Measurements from ENCODE around the gene KRTAP1-3.

DNA sequence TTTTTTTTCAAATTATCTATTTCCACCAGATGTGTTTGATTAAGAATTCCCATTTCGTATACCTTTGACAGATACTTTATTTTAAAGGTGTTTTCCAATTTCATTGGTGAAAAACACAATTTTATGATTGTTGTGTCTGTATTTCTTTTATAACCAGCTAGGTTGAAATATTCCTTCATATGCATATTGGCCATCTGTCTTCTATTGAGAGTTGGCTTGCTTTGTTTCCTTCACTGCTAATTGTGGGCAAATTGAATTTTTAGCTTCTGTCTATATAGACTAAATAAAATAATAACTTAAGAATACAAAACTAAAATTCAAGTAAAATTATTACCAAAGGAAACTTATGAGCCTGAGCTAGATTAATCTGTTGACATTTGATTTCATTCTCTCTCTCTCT is 39.6 kb downstream of the KRTAP1-3 start:
- TF ChIP-seq ZNF610 (tag by site-specific recombination; IDR thresholded peaks at IDR 0.05; ENCODE audit: borderline replicate concordance) (no peak), ZIC2 (tag by site-specific recombination; IDR thresholded peaks at IDR 0.05) (no peak), ZFP37 (tag by site-specific recombination; IDR thresholded peaks at IDR 0.05) (no peak), ZNF311 (tag by site-specific recombination; IDR thresholded peaks at IDR 0.05; ENCODE audit: borderline replicate concordance) (no peak)
- TF ChIP-seq, protein P1, sequence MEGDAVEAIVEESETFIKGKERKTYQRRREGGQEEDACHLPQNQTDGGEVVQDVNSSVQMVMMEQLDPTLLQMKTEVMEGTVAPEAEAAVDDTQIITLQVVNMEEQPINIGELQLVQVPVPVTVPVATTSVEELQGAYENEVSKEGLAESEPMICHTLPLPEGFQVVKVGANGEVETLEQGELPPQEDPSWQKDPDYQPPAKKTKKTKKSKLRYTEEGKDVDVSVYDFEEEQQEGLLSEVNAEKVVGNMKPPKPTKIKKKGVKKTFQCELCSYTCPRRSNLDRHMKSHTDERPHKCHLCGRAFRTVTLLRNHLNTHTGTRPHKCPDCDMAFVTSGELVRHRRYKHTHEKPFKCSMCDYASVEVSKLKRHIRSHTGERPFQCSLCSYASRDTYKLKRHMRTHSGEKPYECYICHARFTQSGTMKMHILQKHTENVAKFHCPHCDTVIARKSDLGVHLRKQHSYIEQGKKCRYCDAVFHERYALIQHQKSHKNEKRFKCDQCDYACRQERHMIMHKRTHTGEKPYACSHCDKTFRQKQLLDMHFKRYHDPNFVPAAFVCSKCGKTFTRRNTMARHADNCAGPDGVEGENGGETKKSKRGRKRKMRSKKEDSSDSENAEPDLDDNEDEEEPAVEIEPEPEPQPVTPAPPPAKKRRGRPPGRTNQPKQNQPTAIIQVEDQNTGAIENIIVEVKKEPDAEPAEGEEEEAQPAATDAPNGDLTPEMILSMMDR (tag by site-specific recombination; IDR thresholded peaks at IDR 0.05), result no peak
- TF ChIP-seq, protein P2, sequence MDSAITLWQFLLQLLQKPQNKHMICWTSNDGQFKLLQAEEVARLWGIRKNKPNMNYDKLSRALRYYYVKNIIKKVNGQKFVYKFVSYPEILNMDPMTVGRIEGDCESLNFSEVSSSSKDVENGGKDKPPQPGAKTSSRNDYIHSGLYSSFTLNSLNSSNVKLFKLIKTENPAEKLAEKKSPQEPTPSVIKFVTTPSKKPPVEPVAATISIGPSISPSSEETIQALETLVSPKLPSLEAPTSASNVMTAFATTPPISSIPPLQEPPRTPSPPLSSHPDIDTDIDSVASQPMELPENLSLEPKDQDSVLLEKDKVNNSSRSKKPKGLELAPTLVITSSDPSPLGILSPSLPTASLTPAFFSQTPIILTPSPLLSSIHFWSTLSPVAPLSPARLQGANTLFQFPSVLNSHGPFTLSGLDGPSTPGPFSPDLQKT (IDR thresholded peaks at IDR 0.05; ENCODE audit: borderline replicate concordance, low read depth, low read length), result no peak

All from HEK293 (cell line).